ENCODE data around the gene KRTAP3-3.

GRCh38 chr17:41018541-41018940 is 24.6 kb upstream of the KRTAP3-3 start:
- no peak for TF ChIP-seq ISL1 (CRISPR knock-in tag; IDR thresholded peaks at IDR 0.05)
- no peak for TF ChIP-seq CSRNP3 (CRISPR knock-in tag; IDR thresholded peaks at IDR 0.05)
- TF ChIP-seq ZNF8 (CRISPR knock-in tag; IDR thresholded peaks at IDR 0.05) = no peak
- TF ChIP-seq ZFP30 (CRISPR knock-in tag; IDR thresholded peaks at IDR 0.05) = no peak
- no peak for TF ChIP-seq ZC3H10 (CRISPR knock-in tag; IDR thresholded peaks at IDR 0.05)
- no peak for TF ChIP-seq GLIS3 (CRISPR knock-in tag; IDR thresholded peaks at IDR 0.05)
- TF ChIP-seq ZNF565 (CRISPR knock-in tag; conservative IDR thresholded peaks at IDR 0.05; ENCODE audit: low read depth) = no peak
- no peak for TF ChIP-seq ARNTL (CRISPR knock-in tag; IDR thresholded peaks at IDR 0.05; ENCODE audit: borderline replicate concordance, low read depth)
- TF ChIP-seq PPARA (CRISPR knock-in tag; IDR thresholded peaks at IDR 0.05; ENCODE audit: borderline replicate concordance) = no peak
